SU-DHL-6 (cell line): ENCODE measurements around the gene TOR2A.

Experiments
- H2AFZ ChIP-seq: fragments of 200-600 bp; sonication (generic); 2 replicates; pipeline ENCODE4 v1.6.1; 2014; ENCODE audit warnings: low read depth, mild to moderate bottlenecking, moderate library complexity, mixed read lengths, antibody characterized with exemption, low read length; ENCODE audit not compliant: severe bottlenecking
- H3F3A ChIP-seq: fragments of 200-600 bp; shearing (Covaris generic); 2 replicates; pipeline ENCODE4 v1.6.0; 2016; ENCODE audit warnings: antibody characterized with exemption, mild to moderate bottlenecking; ENCODE audit not compliant: insufficient read depth
- H3K27ac ChIP-seq: fragments of 200-600 bp; sonication (generic); 2 replicates; pipeline ENCODE4 v1.5.1; 2016; ENCODE audit warnings: low read depth, mild to moderate bottlenecking, low read length, moderate library complexity, mixed read lengths
- H3K27me3 ChIP-seq: fragments of 200-600 bp; sonication (generic), shearing (Covaris generic); 2 replicates; pipeline ENCODE4 v1.6.0; 2014; ENCODE audit warnings: mild to moderate bottlenecking, low read length
- H3K36me3 ChIP-seq: fragments of 200-600 bp; sonication (generic); 2 replicates; pipeline ENCODE4 v1.6.1; 2014; ENCODE audit warnings: mild to moderate bottlenecking, low read length, mixed read lengths
- H3K4me2 ChIP-seq: fragments of 300-600, 200-600 bp; shearing (Covaris generic), sonication (generic); 2 replicates; pipeline ENCODE4 v1.6.0; 2014; ENCODE audit warnings: low read length, low read depth, mild to moderate bottlenecking; ENCODE audit not compliant: poor library complexity, severe bottlenecking
- H3K4me3 ChIP-seq: fragments of 200-600 bp; sonication (generic); 2 replicates; pipeline ENCODE4 v1.5.1; 2014; ENCODE audit warnings: antibody characterized with exemption, low read length, mild to moderate bottlenecking, mixed read lengths; ENCODE audit not compliant: insufficient read depth, poor library complexity, severe bottlenecking
- H3K79me2 ChIP-seq: fragments of 200-600 bp; sonication (generic); 2 replicates; pipeline ENCODE4 v1.6.1; 2014; ENCODE audit warnings: mild to moderate bottlenecking, low read length, moderate library complexity; ENCODE audit not compliant: insufficient read depth
- H3K9ac ChIP-seq: fragments of 200-600 bp; sonication (generic); 2 replicates; pipeline ENCODE4 v1.7.0; 2014; ENCODE audit warnings: mild to moderate bottlenecking, low read length
- H3K9me2 ChIP-seq: fragments of 200-600 bp; sonication (generic); replicated peaks from 2 replicates; pipeline ENCODE4 v1.6.1; 2014; ENCODE audit warnings: low read length; ENCODE audit not compliant: insufficient read depth
- H3K9me3 ChIP-seq: fragments of 200-600 bp; sonication (generic); 2 replicates; pipeline ENCODE4 v1.6.1; 2014; ENCODE audit warnings: low read length, mixed read lengths; ENCODE audit not compliant: insufficient read depth
- H4K20me1 ChIP-seq: fragments of 200-600 bp; sonication (generic); 2 replicates; pipeline ENCODE4 v1.6.1; 2014; ENCODE audit warnings: low read depth, mild to moderate bottlenecking, antibody characterized with exemption, low read length, moderate library complexity, mixed read lengths
- CTCF ChIP-seq: fragments of 200-600 bp; sonication (generic); IDR thresholded peaks from one replicate; pipeline ENCODE4 v1.5.1; 2017; ENCODE audit warnings: antibody characterized with exemption, mild to moderate bottlenecking, low read length, moderate library complexity; ENCODE audit not compliant: insufficient read depth, poor library complexity, severe bottlenecking
- EZH2phosphoT487 ChIP-seq: fragments of 200-600 bp; sonication (generic), shearing (Covaris generic); conservative IDR thresholded peaks from 2 replicates; pipeline ENCODE4 v1.6.1; 2018; ENCODE audit warnings: mild to moderate bottlenecking, antibody characterized with exemption, low read length, moderate library complexity, mixed read lengths

TOR2A gene

GRCh38 chr9:127730262-127730661 is 4.8 kb downstream of the TOR2A start:
- no peak overlapping the region for H2AFZ ChIP-seq
- H3K36me3 ChIP-seq: no peaks in the 10 kb centered on the region
- no peak overlapping the region for H3K27ac ChIP-seq
- no peak overlapping the region for H3K9ac ChIP-seq
- H4K20me1 ChIP-seq: no peaks in the 10 kb centered on the region
- no peaks in the 10 kb centered on the region for H3K27me3 ChIP-seq
- no peak overlapping the region for H3K4me3 ChIP-seq
- no peaks in the 10 kb centered on the region for H3K9me2 ChIP-seq
- no peaks in the 10 kb centered on the region for H3K9me3 ChIP-seq
- no peak for TF ChIP-seq CTCF
- no peak for TF ChIP-seq EZH2phosphoT487
- H3K4me2 ChIP-seq: no peak overlapping the region
- H3K79me2 ChIP-seq: no peaks in the 10 kb centered on the region
- H3F3A ChIP-seq: peaks cover 3% of the 10 kb centered on the region; the same call in 1 of the 2 replicates

GRCh38 chr9:127729522-127730256 is 5.4 kb downstream of the TOR2A start:
- Histone ChIP-seq H2AFZ (no peak overlapping the region), H3K9me3 (no peaks in the 10 kb centered on the region), H3F3A (peaks cover 3% of the 10 kb centered on the region; the same call in 1 of the 2 replicates), H3K9me2 (no peaks in the 10 kb centered on the region), H3K36me3 (no peaks in the 10 kb centered on the region), H4K20me1 (no peaks in the 10 kb centered on the region), H3K27me3 (no peaks in the 10 kb centered on the region), H3K79me2 (no peaks in the 10 kb centered on the region), H3K4me2 (no peak overlapping the region), H3K4me3 (no peak overlapping the region), H3K27ac (no peak overlapping the region), H3K9ac (no peak overlapping the region)
- TF ChIP-seq CTCF (no peak), EZH2phosphoT487 (no peak)

- Histone ChIP-seq H3K4me3 (no peak overlapping the region), H3K9me2 (no peaks in the 10 kb centered on the region), H3K27ac (no peak overlapping the region), H3K27me3 (no peaks in the 10 kb centered on the region), H3K4me2 (no peak overlapping the region), H3K79me2 (no peaks in the 10 kb centered on the region), H2AFZ (no peak overlapping the region), H3K36me3 (no peaks in the 10 kb centered on the region), H3K9ac (no peak overlapping the region), H3F3A (peaks cover 3% of the 10 kb centered on the region; the same call in 1 of the 2 replicates), H4K20me1 (no peaks in the 10 kb centered on the region), H3K9me3 (no peaks in the 10 kb centered on the region)
- TF ChIP-seq EZH2phosphoT487: no peak
Measured at GRCh38 chr9:127728808-127729207, 6.3 kb downstream of the TOR2A start.

- Histone ChIP-seq H3K4me3 (no peak overlapping the region), H3K9me3 (no peaks in the 10 kb centered on the region), H3K9me2 (no peaks in the 10 kb centered on the region), H3K9ac (no peak overlapping the region), H3K79me2 (no peaks in the 10 kb centered on the region), H3K27ac (no peak overlapping the region), H3F3A (no peaks in the 10 kb centered on the region), H3K4me2 (no peak overlapping the region), H3K36me3 (no peaks in the 10 kb centered on the region), H3K27me3 (no peaks in the 10 kb centered on the region), H4K20me1 (no peaks in the 10 kb centered on the region), H2AFZ (no peak overlapping the region)
- TF ChIP-seq EZH2phosphoT487 (no peak), CTCF (no peak)
Measured at GRCh38 chr9:127726871-127727270, 8.2 kb downstream of the TOR2A start.
